C4-2B (cell line): Measurements from ENCODE around the gene PAX1.
A peak's percentile ranks its signal among the peaks of the same experiment; 100 is the strongest.

Experiments used
- H3K27ac ChIP-seq: fragments of 450-650 bp; 2 replicates; pipeline ENCODE4 v1.5.1; 2017
- ZFX ChIP-seq: fragments of 450-650 bp; IDR thresholded peaks from 2 replicates; pipeline ENCODE4 v1.6.1; 2017
- TF ChIP-seq, protein P1 (sequence below): fragments of 450-650 bp; conservative IDR thresholded peaks from 2 replicates; pipeline ENCODE4 v1.5.1; 2017; ENCODE audit warnings: mild to moderate bottlenecking

PAX1 gene

DNA sequence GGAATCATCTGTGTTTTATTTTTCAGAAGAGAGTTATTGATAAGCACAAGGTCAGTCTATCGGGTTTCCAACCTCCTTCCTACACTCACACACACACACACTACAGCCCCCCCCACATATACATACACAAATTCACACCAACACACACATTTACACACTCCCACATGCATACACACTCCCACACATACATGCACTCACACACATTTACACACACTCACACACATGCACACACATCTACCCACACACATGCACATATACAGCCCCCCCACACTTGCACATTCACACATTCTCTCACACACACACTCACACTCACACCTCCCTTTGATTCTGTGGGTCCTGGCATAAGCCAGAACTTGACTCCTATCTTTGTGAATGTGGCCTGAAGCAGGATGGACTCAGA is 34.5 kb upstream of the PAX1 start:
- H3K27ac ChIP-seq = no peak overlapping the region
- TF ChIP-seq, protein P1, sequence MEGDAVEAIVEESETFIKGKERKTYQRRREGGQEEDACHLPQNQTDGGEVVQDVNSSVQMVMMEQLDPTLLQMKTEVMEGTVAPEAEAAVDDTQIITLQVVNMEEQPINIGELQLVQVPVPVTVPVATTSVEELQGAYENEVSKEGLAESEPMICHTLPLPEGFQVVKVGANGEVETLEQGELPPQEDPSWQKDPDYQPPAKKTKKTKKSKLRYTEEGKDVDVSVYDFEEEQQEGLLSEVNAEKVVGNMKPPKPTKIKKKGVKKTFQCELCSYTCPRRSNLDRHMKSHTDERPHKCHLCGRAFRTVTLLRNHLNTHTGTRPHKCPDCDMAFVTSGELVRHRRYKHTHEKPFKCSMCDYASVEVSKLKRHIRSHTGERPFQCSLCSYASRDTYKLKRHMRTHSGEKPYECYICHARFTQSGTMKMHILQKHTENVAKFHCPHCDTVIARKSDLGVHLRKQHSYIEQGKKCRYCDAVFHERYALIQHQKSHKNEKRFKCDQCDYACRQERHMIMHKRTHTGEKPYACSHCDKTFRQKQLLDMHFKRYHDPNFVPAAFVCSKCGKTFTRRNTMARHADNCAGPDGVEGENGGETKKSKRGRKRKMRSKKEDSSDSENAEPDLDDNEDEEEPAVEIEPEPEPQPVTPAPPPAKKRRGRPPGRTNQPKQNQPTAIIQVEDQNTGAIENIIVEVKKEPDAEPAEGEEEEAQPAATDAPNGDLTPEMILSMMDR = no peak
- TF ChIP-seq ZFX = no peak

DNA sequence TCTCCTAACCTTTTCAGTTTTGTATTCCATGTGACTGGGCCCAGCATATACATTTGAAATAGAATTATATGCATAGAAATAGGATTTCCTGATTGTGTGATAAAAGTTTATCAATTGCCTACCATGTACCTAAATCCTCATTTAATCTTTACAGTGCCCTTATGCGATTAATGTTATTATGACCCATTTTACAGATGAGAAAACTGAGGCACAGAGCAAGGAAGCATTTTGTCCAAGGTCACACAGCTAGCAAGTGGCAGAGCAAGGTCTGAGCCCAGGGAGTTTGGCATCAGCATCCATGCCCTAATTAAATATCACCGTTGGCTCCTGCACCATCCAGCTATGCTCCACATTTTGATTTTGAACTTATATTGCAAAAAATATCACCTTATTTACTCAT is 28.2 kb upstream of the PAX1 start:
- no peak for TF ChIP-seq ZFX
- TF ChIP-seq, protein P1 = no peak
- H3K27ac ChIP-seq = no peak overlapping the region

DNA sequence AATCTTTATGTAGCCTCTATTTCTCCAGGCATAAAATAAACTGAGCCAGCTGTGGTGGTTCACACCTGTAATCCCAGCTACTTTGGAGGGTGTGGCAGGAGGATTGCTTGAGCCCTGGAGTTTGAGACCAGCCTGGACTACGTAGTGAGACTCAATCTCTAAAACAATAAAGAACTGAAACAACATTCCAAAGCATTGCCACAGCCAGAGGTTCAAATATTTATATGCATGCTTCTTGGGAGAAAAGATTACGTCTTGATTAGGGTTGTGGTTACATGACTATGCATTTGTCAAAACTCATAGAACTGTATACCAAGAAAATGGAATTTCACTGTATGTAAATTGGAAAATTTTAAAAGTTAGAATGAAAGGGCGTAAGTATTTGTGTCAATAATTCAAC is 27.7 kb upstream of the PAX1 start:
- H3K27ac ChIP-seq = no peak overlapping the region
- TF ChIP-seq ZFX = no peak
- TF ChIP-seq, protein P1 = no peak

DNA sequence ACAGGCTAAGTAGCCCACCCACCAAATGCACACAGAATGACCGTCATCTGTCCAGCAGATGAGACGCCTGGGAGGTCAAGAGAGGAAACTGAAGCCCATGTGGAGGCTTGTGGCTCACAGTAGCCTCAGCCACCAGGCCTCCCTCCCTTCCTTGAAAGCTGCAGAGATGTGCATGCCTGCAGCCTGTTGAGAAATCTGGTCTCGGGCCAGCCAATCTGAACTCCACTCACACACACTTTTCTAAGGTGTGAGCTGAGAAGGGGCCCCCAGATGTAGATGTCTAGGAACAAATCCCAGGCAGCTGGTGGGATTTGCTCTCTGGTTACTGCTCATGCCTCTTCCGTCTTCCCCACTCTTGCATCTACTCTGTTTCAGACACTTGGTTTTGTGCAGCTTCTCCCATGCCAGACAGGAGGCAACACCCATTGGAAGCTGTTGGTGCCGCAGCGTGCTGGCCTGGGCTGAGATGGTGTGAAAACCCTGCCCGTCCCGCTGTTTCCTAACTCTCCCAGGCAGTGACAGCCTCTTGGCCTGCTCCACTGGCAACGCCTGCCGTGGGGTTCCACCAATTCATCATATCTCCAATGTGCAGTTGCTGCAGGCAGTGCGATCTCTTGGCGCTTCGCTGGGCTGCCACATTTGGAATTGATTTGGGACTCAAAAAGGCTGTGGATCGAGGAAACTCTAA is 24.1 kb upstream of the PAX1 start:
- TF ChIP-seq ZFX = no peak
- TF ChIP-seq, protein P1 = no peak
- no peak overlapping the region for H3K27ac ChIP-seq

DNA sequence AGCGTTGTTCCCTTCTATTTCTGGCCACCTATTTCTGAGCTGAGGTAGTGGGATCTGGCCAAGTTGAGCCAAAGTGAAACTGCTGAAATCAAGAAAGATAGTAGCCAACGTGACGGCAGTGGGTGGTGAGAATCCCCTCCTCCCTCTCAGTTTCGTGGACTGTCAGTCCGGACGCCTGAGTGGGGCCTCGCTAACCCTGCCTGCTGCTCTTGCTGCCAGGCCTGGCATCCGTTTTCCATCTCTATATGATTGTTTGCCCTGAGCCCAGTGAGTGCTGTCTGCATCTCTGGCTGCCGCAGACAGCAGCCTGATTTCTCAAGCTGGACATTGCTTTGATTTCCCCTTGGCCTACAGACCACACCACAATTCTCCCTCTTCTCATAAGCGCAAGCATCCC is 23.5 kb upstream of the PAX1 start:
- TF ChIP-seq, protein P1 = no peak
- H3K27ac ChIP-seq = no peak overlapping the region

DNA sequence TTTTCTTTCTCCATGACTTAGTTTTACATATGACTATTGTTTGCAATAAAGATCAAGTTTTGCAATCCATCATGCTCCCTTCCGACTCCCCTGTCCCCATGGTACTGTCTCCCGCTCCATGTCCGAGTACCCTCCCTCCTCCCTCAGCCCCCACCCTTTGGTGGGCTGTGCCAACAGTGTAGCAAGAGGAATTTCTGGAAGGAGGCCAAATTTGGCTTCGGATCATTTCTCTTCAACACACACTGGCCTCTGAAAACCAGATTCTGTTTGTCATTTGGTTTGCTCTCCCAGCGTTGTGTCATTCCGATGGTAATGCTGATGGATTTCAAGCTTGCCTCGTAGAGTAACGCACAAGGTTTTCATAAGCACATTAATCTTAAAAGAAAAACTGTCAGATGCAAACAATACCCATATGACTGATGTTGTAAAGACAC is 22.9 kb upstream of the PAX1 start:
- TF ChIP-seq, protein P1 = no peak
- no peak for TF ChIP-seq ZFX
- H3K27ac ChIP-seq = no peak overlapping the region

DNA sequence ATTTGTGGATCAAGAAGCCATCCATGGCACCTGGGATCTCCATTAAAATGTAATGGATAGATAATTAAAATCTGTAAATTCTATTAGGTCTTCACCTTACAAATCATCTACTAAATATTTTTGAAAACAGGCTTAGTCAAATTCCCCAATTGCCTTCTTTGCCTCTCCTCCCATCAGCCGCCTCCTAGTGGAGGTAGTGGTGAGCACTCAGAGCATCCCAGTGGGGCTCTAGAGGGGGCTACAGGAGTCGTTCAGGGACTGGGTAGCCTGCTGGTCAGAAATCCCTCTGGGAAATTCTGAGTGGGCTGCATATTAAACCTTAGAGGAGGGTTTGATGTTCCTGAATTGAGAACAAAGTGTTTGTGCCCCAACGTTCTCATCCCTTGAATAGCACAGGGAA is 20.8 kb upstream of the PAX1 start:
- no peak overlapping the region for H3K27ac ChIP-seq
- TF ChIP-seq ZFX = no peak
- TF ChIP-seq, protein P1 = 0 out of 2 replicates have a peak, but pooled peaks have one; percentile 8
